Activated T-cell treated with anti-CD3 and anti-CD28 coated beads, Interleukin-2, amount 50 U/mL, for 4 hours (primary cell): ENCODE measurements around the gene ATG9B. TPM values are rescaled to one million over a fixed set of nuclear protein-coding genes. Genes with fewer than 3 reads are reported as not detected.

Experiments used
- ATAC-seq, 2 donors: fragments of 200-7000 bp; cut with Tn5 transposase; one replicate each; pipeline ENCODE4 v1.10.0; 2021
- DNase-seq: peaks from one replicate; pipeline ENCODE4 v3.0.0-alpha.2; 2020
- H3K27me3 Mint-ChIP-seq: one replicate; pipeline ENCODE4 v1.8.0; 2021; ENCODE audit warnings: low read depth, mixed read lengths
- H3K36me3 Mint-ChIP-seq: one replicate; pipeline ENCODE4 v1.8.0; 2022; ENCODE audit warnings: mixed read lengths; ENCODE audit not compliant: insufficient read depth
- H3K4me1 Mint-ChIP-seq: one replicate; pipeline ENCODE4 v1.8.0; 2021; ENCODE audit warnings: low read depth, mixed read lengths
- H3K4me3 Mint-ChIP-seq: one replicate; pipeline ENCODE4 v1.8.0; 2021; ENCODE audit warnings: mild to moderate bottlenecking, moderate library complexity, mixed read lengths
- H3K9me3 Mint-ChIP-seq: one replicate; pipeline ENCODE4 v1.8.0; 2021; ENCODE audit warnings: mixed read lengths
- total RNA-seq, 3 donors: library from RNA; stranded (reverse); gene quantifications; one replicate each; pipeline ENCODE4 v1.2.1, GENCODE V29; 2021

The ATG9B gene
- total RNA-seq, 3 donors from 2014 or later, result 5.8 to 7.3 (median 6.7) TPM

DNA sequence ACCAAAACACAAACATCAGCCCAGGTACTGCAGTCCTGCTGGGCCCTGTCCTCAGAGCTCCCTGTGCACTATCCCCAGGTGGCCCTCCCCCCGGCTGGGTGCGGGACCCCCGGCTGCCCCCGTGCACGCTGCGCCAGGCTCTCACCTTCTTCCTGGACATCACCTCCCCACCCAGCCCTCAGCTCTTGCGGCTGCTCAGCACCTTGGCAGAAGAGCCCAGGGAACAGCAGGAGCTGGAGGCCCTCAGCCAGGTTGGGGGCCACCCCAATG lies 14.3 kb downstream of the ATG9B start:
- no peak overlapping the region for H3K4me3 Mint-ChIP-seq

GRCh38 chr7:151009327-151010036 lies 14.8 kb downstream of the ATG9B start:
- ATAC-seq, result no peak
- H3K27me3 Mint-ChIP-seq, result no peaks in the 10 kb centered on the region
- DNase-seq, result no peak
- no peaks in the 10 kb centered on the region for H3K9me3 Mint-ChIP-seq
- H3K36me3 Mint-ChIP-seq, result peaks cover under 1% of the 10 kb centered on the region
- H3K4me3 Mint-ChIP-seq, result no peak overlapping the region
- H3K4me1 Mint-ChIP-seq, result peaks cover 58% of the 10 kb centered on the region

More for the DNA sequence above, 14.3 kb downstream of the ATG9B start:
- no peak for DNase-seq
- Mint-ChIP-seq H3K36me3 (no peaks in the 10 kb centered on the region), H3K4me1 (peaks cover 63% of the 10 kb centered on the region), H3K9me3 (no peaks in the 10 kb centered on the region), H3K27me3 (no peaks in the 10 kb centered on the region)
- no peak for ATAC-seq

- DNase-seq (peak; percentile 77), ATAC-seq (peak; percentile 77)
- Mint-ChIP-seq H3K4me1 (peaks cover 51% of the 10 kb centered on the region), H3K27me3 (no peaks in the 10 kb centered on the region), H3K36me3 (peaks cover 2% of the 10 kb centered on the region), H3K9me3 (no peaks in the 10 kb centered on the region), H3K4me3 (peak overlapping the region; percentile 79)
Measured at GRCh38 chr7:151008511-151009323, 15.6 kb downstream of the ATG9B start.

- Mint-ChIP-seq H3K4me3 (peak overlapping the region; percentile 79), H3K9me3 (no peaks in the 10 kb centered on the region), H3K36me3 (peaks cover 2% of the 10 kb centered on the region), H3K27me3 (no peaks in the 10 kb centered on the region), H3K4me1 (peaks cover 49% of the 10 kb centered on the region)
- DNase-seq (no peak), ATAC-seq (peak; percentile 25 to 36)
Measured at GRCh38 chr7:151008143-151008510, 16.2 kb downstream of the ATG9B start.

- peak overlapping the region; percentile 79 for H3K4me3 Mint-ChIP-seq
- H3K9me3 Mint-ChIP-seq, result no peaks in the 10 kb centered on the region
Measured at GRCh38 chr7:151007469-151007898, 16.8 kb downstream of the ATG9B start.

GRCh38 chr7:151006590-151007300 lies 17.5 kb downstream of the ATG9B start:
- no peak overlapping the region for H3K4me3 Mint-ChIP-seq
- H3K9me3 Mint-ChIP-seq, result no peaks in the 10 kb centered on the region
- H3K27me3 Mint-ChIP-seq, result no peaks in the 10 kb centered on the region
- DNase-seq, result no peak
- ATAC-seq, result no peak
- peaks cover 4% of the 10 kb centered on the region for H3K36me3 Mint-ChIP-seq
- H3K4me1 Mint-ChIP-seq, result peaks cover 35% of the 10 kb centered on the region

More at GRCh38 chr7:151007469-151007898, 16.8 kb downstream of the ATG9B start:
- H3K27me3 Mint-ChIP-seq, result no peaks in the 10 kb centered on the region
- peaks cover 2% of the 10 kb centered on the region for H3K36me3 Mint-ChIP-seq
- DNase-seq, result no peak
- H3K4me1 Mint-ChIP-seq, result peaks cover 42% of the 10 kb centered on the region
- ATAC-seq, result no peak

- Mint-ChIP-seq H3K36me3 (peaks cover 4% of the 10 kb centered on the region), H3K9me3 (no peaks in the 10 kb centered on the region), H3K4me3 (no peak overlapping the region), H3K4me1 (peaks cover 27% of the 10 kb centered on the region), H3K27me3 (no peaks in the 10 kb centered on the region)
- DNase-seq, result no peak
- ATAC-seq, result no peak
Measured at GRCh38 chr7:151005566-151005965, 18.7 kb downstream of the ATG9B start.

GRCh38 chr7:151003572-151003971 lies 20.7 kb downstream of the ATG9B start:
- Mint-ChIP-seq H3K4me1 (peaks cover 23% of the 10 kb centered on the region), H3K4me3 (no peak overlapping the region), H3K9me3 (no peaks in the 10 kb centered on the region), H3K27me3 (no peaks in the 10 kb centered on the region), H3K36me3 (peaks cover 4% of the 10 kb centered on the region)
- ATAC-seq (no peak), DNase-seq (no peak)

- H3K27me3 Mint-ChIP-seq, result no peaks in the 10 kb centered on the region
Measured at GRCh38 chr7:151001546-151001945, 22.7 kb downstream of the ATG9B start.

DNA sequence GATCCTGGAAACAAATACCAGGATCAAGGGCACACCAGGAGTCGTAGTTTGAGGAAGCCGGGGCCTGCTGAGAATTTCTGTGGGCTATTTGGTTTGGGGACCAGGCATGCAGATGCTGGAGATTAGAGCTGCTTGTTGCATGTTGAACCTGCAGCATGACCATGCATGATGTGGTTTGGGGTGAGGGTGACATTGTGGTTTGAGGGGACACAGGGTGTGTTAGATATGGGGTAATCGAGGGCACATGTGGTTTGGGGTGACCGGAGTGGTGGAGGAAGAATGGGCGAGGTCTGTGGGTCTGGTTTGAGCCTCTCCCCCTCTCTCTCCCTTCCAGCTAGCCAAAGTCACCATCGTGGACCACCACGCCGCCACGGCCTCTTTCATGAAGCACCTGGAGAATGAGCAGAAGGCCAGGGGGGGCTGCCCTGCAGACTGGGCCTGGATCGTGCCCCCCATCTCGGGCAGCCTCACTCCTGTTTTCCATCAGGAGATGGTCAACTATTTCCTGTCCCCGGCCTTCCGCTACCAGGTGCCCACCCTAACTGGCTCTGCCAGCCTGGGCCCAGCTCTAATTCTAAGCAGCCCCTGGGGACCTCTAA lies 23.3 kb downstream of the ATG9B start:
- H3K4me3 Mint-ChIP-seq, result no peak overlapping the region

More at GRCh38 chr7:151001546-151001945, 22.7 kb downstream of the ATG9B start:
- no peak overlapping the region for H3K4me3 Mint-ChIP-seq
- peaks cover 4% of the 10 kb centered on the region for H3K36me3 Mint-ChIP-seq
- DNase-seq, result no peak
- no peaks in the 10 kb centered on the region for H3K9me3 Mint-ChIP-seq
- peaks cover 25% of the 10 kb centered on the region for H3K4me1 Mint-ChIP-seq
- ATAC-seq, result no peak

GRCh38 chr7:150999497-151000230 lies 24.6 kb downstream of the ATG9B start:
- Mint-ChIP-seq H3K4me3 (no peak overlapping the region), H3K4me1 (peaks cover 31% of the 10 kb centered on the region), H3K9me3 (no peaks in the 10 kb centered on the region), H3K36me3 (peaks cover 4% of the 10 kb centered on the region), H3K27me3 (no peaks in the 10 kb centered on the region)
- DNase-seq (no peak), ATAC-seq (no peak)

More for the DNA sequence above, 23.3 kb downstream of the ATG9B start:
- Mint-ChIP-seq H3K9me3 (no peaks in the 10 kb centered on the region), H3K27me3 (no peaks in the 10 kb centered on the region), H3K36me3 (peaks cover 4% of the 10 kb centered on the region), H3K4me1 (peaks cover 26% of the 10 kb centered on the region)
- ATAC-seq (no peak), DNase-seq (no peak)

GRCh38 chr7:150999001-150999400 lies 25.3 kb downstream of the ATG9B start:
- ATAC-seq, result no peak
- Mint-ChIP-seq H3K9me3 (no peaks in the 10 kb centered on the region), H3K4me3 (no peak overlapping the region), H3K27me3 (no peaks in the 10 kb centered on the region), H3K36me3 (peaks cover 2% of the 10 kb centered on the region), H3K4me1 (peaks cover 35% of the 10 kb centered on the region)
- no peak for DNase-seq

- peaks cover 37% of the 10 kb centered on the region for H3K4me1 Mint-ChIP-seq
- no peak overlapping the region for H3K4me3 Mint-ChIP-seq
- DNase-seq (no peak), ATAC-seq (no peak)
- H3K9me3 Mint-ChIP-seq, result no peaks in the 10 kb centered on the region
- H3K27me3 Mint-ChIP-seq, result no peaks in the 10 kb centered on the region
- H3K36me3 Mint-ChIP-seq, result peaks cover 2% of the 10 kb centered on the region
Measured at GRCh38 chr7:150998341-150998740, 26.0 kb downstream of the ATG9B start.

- no peak for ATAC-seq
- peaks cover 37% of the 10 kb centered on the region for H3K4me1 Mint-ChIP-seq
- no peak for DNase-seq
- peaks cover 2% of the 10 kb centered on the region for H3K36me3 Mint-ChIP-seq
- H3K4me3 Mint-ChIP-seq, result no peak overlapping the region
- no peaks in the 10 kb centered on the region for H3K27me3 Mint-ChIP-seq
- no peaks in the 10 kb centered on the region for H3K9me3 Mint-ChIP-seq
Measured at GRCh38 chr7:150997817-150998216, 26.5 kb downstream of the ATG9B start.
